ENCODE results near the gene ATP12A.
A peak's percentile ranks its signal among the peaks of the same experiment; 100 is the strongest.
"Not testable (repeated sequence)": the region's sequence is repeated elsewhere in the genome, so short reads cannot be mapped to it uniquely, and the experiment has no call there.

The ATP12A gene

DNA sequence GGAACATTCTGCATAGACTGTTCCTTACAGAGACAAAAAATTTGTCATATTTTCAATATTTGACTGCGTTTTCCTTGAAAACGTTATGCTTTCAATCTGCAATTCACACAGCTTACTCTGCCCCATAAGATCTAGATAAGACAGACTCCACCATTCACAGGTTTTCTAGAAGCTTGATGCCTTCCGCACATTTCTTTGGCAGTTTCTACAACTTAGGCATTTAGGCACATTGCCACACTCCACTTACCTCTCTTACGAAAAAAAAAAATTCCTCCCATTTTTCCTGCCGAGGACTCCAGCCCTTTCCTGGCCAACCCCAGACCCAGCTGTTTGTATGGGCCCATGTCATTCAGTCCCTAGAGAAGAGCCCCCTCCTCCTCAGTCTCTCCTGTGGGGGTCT is 11.2 kb downstream of the ATP12A start:
- no peak for DNase-seq

- DNase-seq = no peak
Observed at GRCh38 chr13:24692561-24692960, 12.4 kb downstream of the ATP12A start.

GRCh38 chr13:24693862-24694471 is 13.8 kb downstream of the ATP12A start:
- peak; percentile 42 for DNase-seq

GRCh38 chr13:24694907-24695306 is 14.7 kb downstream of the ATP12A start:
- no peak for DNase-seq

DNA sequence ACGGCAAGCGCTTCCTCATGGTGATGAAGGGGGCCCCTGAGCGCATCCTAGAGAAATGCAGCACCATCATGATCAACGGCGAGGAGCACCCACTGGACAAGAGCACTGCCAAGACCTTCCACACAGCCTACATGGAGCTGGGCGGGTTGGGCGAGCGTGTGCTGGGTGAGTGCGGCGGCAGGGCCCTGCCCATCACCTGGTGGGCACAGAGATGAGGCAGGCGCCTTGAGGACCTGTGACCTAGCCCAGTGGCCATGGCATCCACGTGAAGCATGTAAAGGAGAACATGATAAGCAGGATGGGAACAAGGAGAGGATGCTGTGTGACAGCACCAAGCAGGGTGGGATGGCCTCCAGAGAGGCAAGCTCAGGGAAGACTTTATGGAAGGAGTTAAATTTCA is 18.5 kb downstream of the ATP12A start:
- no peak for DNase-seq

DNA sequence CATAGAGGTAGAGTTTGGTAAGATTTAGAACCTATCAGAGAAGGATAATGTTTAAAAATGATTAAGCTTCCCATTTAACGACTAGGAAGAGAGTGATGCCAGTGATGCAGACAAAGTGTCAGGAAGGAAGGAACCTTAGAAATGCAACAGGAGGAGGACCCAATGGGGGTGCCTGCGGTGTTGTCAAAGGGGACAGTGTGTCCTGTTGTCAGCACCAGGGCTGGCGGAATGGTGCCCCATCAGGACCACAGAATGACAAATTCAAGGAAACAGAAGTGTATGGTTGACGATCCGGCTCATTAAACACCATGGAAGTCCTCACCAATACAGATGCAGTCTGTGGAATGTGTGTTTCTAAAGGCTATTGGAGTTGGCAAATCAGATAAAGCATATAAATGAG is 19.3 kb downstream of the ATP12A start:
- DNase-seq = no peak

DNA sequence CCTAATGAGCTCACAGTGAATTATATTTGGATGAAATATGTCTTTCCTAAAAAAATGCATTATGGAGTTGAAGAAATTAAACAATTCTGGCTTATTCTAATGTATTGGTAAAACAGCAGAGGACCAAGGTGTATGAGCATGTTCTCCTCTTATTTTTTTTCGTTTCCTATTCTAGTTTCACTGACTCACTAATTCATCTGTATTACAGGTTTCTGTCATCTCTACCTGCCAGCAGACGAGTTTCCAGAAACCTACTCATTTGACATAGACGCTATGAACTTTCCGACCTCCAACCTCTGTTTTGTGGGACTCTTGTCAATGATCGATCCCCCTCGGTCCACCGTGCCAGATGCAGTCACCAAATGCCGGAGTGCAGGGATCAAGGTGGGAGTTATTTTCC is 20.3 kb downstream of the ATP12A start:
- no peak for DNase-seq

GRCh38 chr13:24706886-24707585 is 26.8 kb downstream of the ATP12A start:
- no peak for DNase-seq

DNA sequence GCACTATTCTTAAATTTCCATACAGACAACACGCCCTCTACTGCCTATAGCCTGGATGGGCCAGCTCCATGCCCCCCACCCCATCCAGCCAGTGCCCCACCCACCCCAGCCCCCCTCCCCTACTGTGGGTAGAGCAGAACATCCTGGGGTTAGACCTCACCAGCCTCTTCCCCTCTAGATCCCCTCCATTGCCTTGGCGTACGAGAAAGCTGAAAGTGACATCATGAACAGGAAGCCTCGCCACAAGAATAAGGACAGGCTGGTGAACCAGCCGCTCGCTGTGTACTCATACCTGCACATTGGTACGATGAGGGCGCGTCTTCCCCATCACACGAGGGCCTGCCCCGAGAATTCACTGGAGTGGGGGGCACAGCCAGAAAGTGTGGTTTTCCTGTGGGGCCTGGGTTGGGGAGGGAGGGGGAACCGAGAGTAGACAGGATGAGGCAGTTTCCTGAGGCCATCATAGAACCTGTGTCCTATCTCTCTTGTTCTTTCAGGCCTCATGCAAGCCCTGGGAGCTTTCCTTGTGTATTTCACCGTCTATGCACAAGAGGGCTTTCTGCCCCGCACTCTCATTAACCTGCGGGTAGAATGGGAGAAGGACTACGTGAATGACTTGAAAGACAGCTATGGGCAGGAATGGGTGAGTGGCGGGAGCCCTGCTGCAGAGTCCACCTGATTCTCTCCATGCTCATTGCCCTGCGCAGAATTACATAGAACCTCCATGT is 29.1 kb downstream of the ATP12A start:
- no peak for DNase-seq

DNA sequence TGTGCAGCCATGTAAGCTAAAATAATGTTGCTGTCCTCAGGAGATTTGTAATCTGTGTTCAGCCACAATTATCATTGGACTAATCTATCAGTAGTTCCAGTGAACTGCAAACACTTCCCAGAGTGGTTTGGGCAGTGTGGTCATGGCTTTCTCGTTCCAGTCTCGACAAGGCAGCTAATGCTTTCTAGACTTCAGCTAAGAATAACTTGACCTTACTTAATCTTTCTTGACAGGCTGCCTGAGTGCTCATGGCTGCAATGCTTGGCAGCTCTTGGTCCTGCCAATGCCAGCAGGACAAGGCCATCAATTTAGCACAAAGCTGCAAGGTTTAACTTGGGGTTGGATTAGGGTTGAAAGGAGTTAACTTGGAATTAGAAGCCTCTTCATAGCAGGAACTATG is 32.8 kb downstream of the ATP12A start:
- no peak for DNase-seq

DNA sequence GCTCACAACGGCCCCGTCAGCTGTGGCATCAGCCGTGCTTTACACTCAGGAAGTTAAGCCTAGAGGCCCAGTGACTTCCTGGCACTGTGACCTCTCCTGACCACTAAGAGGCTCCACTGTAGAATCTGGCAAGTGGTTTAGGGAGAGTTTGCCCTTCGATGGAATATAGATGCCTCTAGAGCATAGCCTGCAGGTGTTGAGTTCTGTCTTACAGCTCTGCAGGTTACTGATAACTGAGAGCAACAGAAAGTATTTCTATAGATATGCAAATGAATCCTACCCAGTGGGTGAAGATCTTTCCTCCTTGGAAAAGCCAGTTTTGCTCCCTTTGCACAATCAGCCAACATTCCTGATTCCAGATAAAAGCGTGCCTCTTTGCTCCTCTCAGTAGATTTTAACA is 35.8 kb downstream of the ATP12A start:
- no peak for DNase-seq

GRCh38 chr13:24716446-24716845 is 36.2 kb downstream of the ATP12A start:
- DNase-seq = no peak

GRCh38 chr13:24717217-24717616 is 37.0 kb downstream of the ATP12A start:
- no peak for DNase-seq

DNA sequence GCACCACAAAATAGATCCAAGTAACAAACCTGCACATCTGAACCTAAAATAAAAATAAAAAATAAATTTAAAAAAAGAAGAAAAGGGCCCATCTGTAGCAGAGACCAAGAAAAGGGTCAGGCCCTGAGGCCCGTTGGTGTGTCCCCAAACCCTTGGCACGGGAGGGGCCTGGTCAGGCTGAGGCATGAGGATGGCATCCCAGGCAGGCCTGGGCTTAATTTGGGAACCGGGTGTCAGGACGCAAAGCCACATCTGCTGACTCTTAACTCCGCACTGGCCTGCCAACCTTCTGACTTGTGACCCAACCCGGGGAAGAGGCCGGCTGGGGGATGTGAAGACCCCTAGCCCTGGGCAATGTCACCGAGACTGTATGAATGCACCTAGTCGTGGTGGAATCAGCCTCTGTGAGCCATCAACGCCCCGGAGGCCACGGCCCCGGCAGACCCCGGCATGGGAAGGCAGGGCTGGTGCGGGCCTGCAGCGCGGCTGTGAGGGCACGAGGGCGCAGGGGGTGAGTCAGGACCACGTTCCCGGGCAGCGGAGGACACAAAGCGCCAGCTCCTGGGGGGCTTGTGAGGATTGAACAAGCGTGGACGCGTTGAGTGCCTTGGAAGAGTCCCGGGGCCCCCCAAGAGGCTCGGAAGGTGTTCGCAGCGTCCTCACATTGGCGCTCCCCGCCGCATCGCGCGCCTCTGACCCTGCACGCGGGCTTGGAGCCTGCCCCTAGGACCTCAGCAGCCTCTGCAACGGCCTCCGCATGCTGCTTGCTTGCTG is 38.2 kb downstream of the ATP12A start:
- DNase-seq = no peak

- no peak for DNase-seq
Observed at GRCh38 chr13:24719139-24719538, 38.9 kb downstream of the ATP12A start.

GRCh38 chr13:24723206-24723605 is 43.0 kb downstream of the ATP12A start:
- no peak for DNase-seq

- DNase-seq = no peak
Observed at GRCh38 chr13:24724714-24725113, 44.5 kb downstream of the ATP12A start.

- no peak for DNase-seq
Observed at GRCh38 chr13:24725379-24725778, 45.2 kb downstream of the ATP12A start.

DNA sequence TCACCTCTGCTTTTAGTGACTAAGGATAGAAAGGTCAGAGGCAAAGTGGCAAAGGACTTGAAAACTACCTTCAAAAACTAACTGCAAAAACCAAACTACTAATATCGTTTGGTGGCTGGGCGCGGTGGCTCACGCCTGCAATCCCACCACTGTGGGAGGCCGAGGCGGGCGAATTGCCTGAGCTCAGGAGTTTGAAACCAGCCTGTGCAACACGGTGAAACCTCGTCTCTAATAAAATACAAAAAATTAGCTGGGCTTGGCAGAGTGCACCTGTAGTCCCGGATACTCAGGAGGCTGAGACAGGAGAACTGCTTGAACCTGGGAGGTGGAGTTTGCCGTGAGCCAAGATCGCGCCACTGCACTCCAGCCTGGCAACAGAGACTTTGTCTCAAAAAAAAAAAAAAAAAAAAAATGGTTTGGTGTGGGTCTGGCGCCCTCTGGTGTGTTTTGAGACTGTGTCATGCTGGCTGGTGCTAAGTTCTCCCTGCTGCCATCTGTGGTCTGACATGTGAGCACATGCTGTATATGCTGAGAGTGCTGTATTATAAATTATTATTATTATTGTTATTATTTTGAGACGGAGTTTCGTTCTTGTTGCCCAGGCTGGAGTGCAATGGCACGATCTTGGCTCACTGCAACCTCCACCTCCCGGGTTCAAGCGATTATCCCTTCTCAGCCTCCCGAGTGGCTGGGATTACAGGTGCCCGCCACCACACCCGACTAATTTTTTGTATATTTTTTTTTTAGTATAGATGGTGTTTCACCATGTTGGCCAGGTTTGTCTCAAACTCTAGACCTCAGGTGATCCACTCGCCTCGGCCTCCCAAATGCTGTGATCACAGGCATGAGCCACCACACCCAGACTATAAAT is 47.8 kb downstream of the ATP12A start:
- peak; percentile 14 for DNase-seq

DNA sequence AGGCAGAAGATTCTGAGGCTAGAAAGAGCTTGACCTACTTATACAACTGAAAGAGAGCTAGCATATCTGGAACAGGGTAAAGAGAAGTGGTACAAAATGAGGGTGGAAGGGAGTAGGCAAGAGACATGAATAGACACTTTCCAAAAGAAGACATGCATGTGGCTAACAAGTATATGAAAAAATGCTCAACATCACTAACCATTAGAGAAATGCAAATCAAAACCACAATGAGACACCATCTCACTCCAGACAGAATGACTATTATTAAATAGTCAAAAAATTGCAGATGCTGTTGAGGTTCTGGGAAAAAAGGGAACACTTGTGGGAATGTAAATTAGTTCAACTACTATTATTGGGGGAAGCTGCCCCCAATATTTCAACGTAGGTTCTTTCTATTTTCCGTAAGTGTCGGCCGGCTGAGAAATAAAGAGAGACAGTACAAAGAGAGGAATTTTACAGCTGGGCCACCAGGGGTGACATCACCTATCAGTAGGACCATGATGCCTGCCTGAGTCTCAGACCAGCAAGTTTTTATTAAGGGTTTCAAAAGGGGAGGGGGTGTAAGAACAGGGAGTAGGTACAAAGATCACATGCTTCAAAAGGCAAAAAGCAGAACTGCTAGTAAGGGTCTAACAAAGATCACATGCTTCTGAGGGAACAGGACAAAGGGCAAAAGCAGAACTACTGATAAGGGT is 50.8 kb downstream of the ATP12A start:
- DNase-seq = not testable (repeated sequence)

GRCh38 chr13:24734950-24735349 is 54.7 kb downstream of the ATP12A start:
- no peak for DNase-seq

GRCh38 chr13:24737042-24737441 is 56.8 kb downstream of the ATP12A start:
- DNase-seq = no peak
